ENCODE measurements around the gene GPR32.

Gene GPR32

GRCh38 chr19:50784710-50785109 is 14.4 kb downstream of the GPR32 start:
- no peak for DNase-seq

GRCh38 chr19:50785329-50785728 is 15.1 kb downstream of the GPR32 start:
- DNase-seq = no peak

- DNase-seq = no peak
Measured at GRCh38 chr19:50790396-50790795, 20.1 kb downstream of the GPR32 start, which contains the start of gene ACP4. Gene ACP4 (plus strand): TSS chr19:50790415. CDS start chr19:50790415, 0 bp downstream.

- no peak for DNase-seq
Measured at GRCh38 chr19:50790922-50791467, 20.7 kb downstream of the GPR32 start.

- no peak for DNase-seq
Measured at GRCh38 chr19:50791594-50792271, 21.5 kb downstream of the GPR32 start.

GRCh38 chr19:50792272-50793250 is 22.3 kb downstream of the GPR32 start:
- no peak for DNase-seq

- no peak for DNase-seq
Measured at GRCh38 chr19:50793558-50794065, 23.3 kb downstream of the GPR32 start.

- DNase-seq = no peak
Measured at GRCh38 chr19:50794074-50794875, 24.0 kb downstream of the GPR32 start.

GRCh38 chr19:50794876-50795663 is 24.8 kb downstream of the GPR32 start:
- no peak for DNase-seq

GRCh38 chr19:50795664-50796073 is 25.4 kb downstream of the GPR32 start:
- DNase-seq = no peak

- no peak for DNase-seq
Measured at GRCh38 chr19:50796128-50796633, 25.9 kb downstream of the GPR32 start.

- DNase-seq = no peak
Measured at GRCh38 chr19:50796634-50797428, 26.6 kb downstream of the GPR32 start.

- no peak for DNase-seq
Measured at GRCh38 chr19:50797429-50797780, 27.1 kb downstream of the GPR32 start.

GRCh38 chr19:50797781-50798658 is 27.8 kb downstream of the GPR32 start:
- DNase-seq = no peak

GRCh38 chr19:50798659-50799546 is 28.6 kb downstream of the GPR32 start:
- DNase-seq = no peak

- DNase-seq = no peak
Measured at GRCh38 chr19:50799547-50799851, 29.2 kb downstream of the GPR32 start.

- DNase-seq = no peak
Measured at GRCh38 chr19:50801107-50801506, 30.8 kb downstream of the GPR32 start.

- peak; percentile 31 for DNase-seq
Measured at GRCh38 chr19:50803633-50804419, 33.6 kb downstream of the GPR32 start.

Data from fibroblast of skin of back (primary cell).